ENCODE results near the gene HAO1.
"Not testable (repeated sequence)": the region's sequence is repeated elsewhere in the genome, so short reads cannot be mapped to it uniquely, and the experiment has no call there.

HAO1 gene

DNA sequence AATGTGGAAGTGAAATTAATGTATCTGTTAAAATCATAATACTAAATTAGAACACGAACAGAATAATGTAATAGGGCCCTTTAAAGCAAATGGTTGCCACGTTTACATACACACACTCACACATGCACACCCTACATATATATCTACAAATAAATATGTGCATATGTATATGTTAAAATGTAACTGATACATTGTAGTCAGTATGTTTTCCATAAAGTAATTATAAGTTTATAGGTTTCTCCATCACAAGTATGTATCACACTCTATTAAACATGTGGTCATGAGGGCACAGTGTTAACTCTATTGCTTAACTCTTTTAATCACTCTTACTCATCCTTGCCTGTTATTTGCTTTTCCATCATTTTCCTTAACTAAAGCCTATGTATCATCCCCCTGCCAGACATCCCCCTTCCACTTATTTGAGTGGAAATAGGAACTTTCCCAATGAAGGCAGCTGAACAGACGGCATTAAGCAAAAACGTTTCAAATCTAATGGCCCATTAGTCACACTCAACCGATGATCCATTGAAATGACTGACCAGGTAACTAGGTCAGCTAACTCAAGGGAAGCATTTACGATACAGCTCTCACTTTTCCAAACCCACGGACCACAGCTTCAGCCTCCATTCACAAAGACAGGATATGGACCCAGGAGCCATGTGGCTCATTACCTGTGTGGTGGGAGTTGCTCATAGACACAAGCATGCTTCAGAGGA lies 89.3 kb downstream of the HAO1 start:
- DNase-seq = no peak

DNA sequence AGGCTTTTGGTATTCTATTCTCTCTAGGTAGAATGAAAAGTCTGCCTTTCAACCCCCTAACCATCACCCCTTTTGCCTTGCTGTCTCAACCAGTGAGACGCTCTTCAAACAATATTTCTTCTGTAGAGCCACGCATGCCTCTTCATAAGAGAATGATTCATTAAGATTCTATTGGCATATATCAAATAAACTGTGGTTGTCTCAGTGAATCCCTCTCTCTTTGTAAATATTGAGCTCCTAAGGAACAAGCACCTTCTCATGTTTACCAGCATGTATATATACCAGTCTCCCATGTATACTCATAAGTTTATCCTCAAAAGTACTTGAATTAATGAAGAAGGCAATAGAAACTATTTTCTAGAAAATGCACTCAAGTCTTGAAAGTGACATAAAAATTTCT lies 90.6 kb downstream of the HAO1 start:
- DNase-seq = no peak

DNA sequence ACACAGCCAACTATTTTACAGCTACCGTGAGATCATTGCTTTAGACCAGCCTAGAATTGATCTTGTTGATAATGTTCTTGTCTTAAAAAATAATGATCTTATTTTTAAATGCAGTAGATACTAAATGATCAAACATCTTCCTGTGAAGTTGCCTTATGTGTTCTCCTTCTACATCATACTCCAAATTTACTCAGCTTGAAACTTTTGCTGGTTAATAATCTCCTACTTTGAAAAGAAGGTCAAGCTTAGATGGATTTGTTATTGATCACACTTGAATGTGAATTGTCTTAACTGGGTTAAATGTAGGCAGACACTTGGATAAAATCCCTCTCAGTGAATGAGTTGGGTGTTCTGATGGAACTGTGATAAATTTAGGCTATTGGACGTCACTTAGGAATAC lies 91.9 kb downstream of the HAO1 start:
- no peak for DNase-seq

DNA sequence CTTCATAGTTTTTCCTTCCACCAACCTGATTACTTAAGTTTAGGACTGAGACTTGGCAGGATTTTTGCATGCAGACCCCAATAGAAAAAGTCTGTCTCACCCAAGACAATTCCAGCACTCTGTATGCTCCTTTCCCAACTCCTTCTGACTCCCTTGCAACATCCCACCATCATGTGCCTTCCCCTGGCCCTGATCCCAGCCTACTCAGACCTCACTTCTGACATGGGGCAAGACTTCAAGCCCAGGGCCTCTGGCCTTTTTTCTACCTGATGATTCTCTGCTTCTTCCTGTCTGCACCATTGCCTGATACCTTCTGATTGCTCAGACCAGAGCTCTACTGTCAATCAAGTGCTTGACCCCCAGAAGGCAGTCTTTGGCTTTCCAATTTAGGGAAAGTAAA lies 96.6 kb downstream of the HAO1 start:
- DNase-seq = no peak

DNA sequence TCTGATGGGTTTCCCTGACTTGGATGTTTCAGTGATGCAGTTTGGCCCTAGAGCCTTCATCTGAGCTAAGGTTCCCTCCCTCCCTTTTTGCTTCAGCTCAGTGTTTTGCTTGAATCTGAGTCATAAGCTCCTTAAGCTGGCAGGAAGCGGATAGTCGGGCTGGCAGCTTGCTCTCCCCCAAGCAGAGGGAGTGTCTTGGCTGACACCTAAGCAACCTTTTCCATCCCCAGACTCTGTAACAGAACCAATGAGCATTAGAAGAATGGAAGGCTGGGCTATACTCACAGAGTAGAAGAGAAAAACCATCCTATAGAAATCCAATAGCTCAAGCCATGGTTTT lies 98.3 kb downstream of the HAO1 start:
- no peak for DNase-seq

DNA sequence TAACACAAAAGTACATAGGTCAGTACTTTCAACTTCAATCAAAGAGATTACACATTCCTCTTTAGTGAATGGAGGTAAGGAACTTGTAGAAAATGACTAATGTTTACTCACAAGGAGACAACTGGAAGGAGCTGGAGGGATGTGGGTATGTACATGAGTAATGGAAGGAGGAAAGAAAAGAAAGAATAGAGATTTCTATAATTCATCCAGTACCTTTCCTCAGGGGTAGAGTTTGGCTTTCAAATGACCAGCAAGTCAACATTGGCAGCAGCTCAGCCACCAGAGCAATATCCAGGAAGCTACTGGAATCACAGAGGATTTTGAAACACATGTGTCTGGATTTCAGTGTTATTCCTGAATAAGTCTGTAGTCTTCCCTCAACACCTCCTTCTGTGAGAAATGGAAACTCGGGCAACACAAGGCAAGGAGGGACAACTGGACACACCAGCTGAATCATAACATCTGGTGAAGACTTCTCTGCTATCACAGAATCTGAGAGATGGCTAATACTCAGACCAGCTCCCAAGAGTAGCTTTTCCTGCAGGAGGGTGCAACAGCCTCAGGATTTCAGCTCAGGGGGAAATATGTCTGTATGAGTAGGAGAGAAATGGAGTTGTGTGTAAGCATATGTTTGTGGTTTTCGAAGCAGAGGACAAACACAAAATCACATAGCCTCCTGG lies 98.8 kb downstream of the HAO1 start:
- no peak for DNase-seq

DNA sequence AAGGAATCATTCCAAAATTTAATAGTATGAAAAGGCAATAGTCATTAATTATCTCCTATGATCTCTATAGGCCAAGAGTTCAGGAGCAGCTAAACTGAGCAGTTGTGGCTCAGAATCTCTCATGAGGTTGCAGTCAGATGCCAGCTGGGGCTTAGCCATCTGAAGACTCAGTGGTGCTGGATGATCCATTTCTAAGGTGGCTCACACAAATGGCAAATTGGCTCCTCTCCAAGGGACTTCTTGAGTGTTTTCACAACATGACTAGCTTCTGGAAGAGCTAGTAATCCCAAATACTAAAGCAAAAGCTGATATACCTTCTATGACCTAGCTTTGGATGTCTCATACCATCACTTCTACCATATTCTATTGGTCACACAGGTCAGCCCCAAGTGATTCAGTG lies 104.2 kb downstream of the HAO1 start:
- DNase-seq = no peak

DNA sequence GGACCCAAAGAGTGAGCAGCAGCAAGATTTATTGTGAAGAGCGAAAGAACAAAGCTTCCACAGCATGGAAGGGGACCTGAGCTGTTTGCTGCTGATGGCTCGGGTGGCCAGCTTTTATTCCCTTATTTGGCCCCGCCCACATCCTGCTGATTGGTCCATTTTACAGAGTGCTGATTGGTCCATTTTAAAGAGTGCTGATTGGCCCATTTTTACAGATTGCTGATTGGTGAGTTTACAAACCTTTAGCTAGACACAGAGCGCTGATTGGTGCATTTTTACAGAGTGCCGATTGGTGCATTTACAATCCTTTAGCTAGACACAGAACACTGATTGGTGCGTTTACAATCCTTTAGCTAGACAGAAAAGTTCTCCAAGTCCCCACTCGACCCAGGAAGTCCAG lies 105.8 kb downstream of the HAO1 start:
- DNase-seq = not testable (repeated sequence)

Measured in activated CD4-positive, CD25-positive, alpha-beta regulatory T cell treated with anti-CD3 and anti-CD28 coated beads, Interleukin-2, amount 50 U/mL, for 72 hours (primary cell).